Activated T-cell treated with anti-CD3 and anti-CD28 coated beads, Interleukin-2, amount 50 U/mL, for 4 hours (primary cell): Measurements from ENCODE around the gene WDR18. TPM values are rescaled to one million over a fixed set of nuclear protein-coding genes. Genes with fewer than 3 reads are reported as not detected.
"Not testable (repeated sequence)": the region's sequence is repeated elsewhere in the genome, so short reads cannot be mapped to it uniquely, and the experiment has no call there.

Experiments used
- ATAC-seq, 2 donors: fragments of 200-7000 bp; cut with Tn5 transposase; one replicate each; pipeline ENCODE4 v1.10.0; 2021
- DNase-seq: peaks from one replicate; pipeline ENCODE4 v3.0.0-alpha.2; 2020
- H3K27me3 Mint-ChIP-seq: one replicate; pipeline ENCODE4 v1.8.0; 2021; ENCODE audit warnings: low read depth, mixed read lengths
- H3K36me3 Mint-ChIP-seq: one replicate; pipeline ENCODE4 v1.8.0; 2022; ENCODE audit warnings: mixed read lengths; ENCODE audit not compliant: insufficient read depth
- H3K4me1 Mint-ChIP-seq: one replicate; pipeline ENCODE4 v1.8.0; 2021; ENCODE audit warnings: low read depth, mixed read lengths
- H3K4me3 Mint-ChIP-seq: one replicate; pipeline ENCODE4 v1.8.0; 2021; ENCODE audit warnings: mild to moderate bottlenecking, moderate library complexity, mixed read lengths
- H3K9me3 Mint-ChIP-seq: one replicate; pipeline ENCODE4 v1.8.0; 2021; ENCODE audit warnings: mixed read lengths
- total RNA-seq, 3 donors: library from RNA; stranded (reverse); gene quantifications; one replicate each; pipeline ENCODE4 v1.2.1, GENCODE V29; 2021

WDR18 gene
- total RNA-seq, 3 donors from 2014 or later = 163 to 217 (median 199) TPM

- Mint-ChIP-seq H3K4me3 (peak overlapping the region; percentile 92), H3K4me1 (peaks cover 37% of the 10 kb centered on the region), H3K36me3 (peaks cover 2% of the 10 kb centered on the region), H3K9me3 (no peaks in the 10 kb centered on the region), H3K27me3 (no peaks in the 10 kb centered on the region)
- ATAC-seq (no peak), DNase-seq (no peak)
These were observed 34.9 kb downstream of the WDR18 start for GRCh38 chr19:1018932-1019615.

DNA sequence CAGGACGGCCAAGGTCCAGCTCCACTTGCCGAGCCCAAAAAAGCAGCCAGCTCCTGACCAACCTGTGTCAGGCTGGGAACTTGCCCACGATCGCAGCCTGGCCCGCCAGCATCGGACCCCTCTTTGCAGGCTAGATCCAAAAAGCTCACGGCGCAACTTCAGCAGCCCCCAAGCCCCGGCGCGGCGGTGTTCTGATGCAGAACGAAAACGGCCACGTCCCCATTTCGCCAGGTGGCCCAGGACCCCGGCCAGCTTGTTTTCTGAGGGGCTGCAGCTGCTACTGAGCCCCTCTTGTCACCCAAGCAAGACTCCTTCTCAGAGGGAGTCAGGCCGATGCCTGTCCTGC is 35.4 kb downstream of the WDR18 start:
- Mint-ChIP-seq H3K36me3 (peaks cover 2% of the 10 kb centered on the region), H3K4me1 (peaks cover 37% of the 10 kb centered on the region), H3K9me3 (no peaks in the 10 kb centered on the region), H3K27me3 (no peaks in the 10 kb centered on the region), H3K4me3 (peak overlapping the region; percentile 92)
- DNase-seq (no peak), ATAC-seq (no peak)

DNA sequence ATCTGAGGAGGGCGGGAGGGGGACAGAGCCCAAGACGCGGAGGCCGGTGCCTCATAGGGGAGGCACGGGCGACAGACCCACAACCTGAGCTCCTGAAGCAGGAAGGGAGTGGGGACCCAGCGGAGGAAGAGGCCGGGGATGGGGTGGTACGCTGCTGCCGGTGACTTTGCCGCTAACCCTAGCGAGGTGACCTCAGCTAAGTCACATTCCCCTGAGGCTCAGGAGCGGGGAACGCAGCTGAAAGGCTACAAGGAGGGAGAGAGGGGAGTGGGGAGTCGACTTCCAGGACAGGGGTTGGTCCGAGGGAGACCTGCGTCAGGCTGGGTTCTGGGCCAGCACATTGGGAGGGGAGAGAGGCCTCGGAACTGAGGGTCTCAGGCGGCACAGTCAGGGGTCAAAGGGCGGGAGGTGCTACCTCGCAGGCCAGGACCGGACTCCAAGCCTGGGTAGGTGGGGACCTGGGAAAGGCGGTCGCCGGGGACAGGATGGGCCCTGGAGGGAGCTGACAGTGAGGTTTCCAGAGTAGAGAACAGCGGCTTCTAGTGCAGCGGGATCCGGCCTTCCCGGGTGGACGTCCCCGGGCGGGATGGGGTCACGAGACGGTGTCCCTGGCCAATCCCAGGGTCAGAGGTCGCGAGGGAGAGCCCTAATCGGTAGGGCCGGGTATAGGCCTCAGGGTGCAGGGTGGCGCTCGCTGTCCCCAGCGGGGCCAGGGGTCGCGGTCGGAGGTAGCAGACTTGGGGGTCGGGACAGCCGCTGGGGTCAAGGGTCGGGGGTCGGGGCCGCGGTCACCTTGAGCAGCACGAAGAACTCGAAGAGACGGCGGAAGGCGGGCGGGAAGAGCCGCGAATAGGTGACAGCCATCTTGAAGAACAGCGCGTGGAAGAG is 36.1 kb downstream of the WDR18 start:
- peaks cover 37% of the 10 kb centered on the region for H3K4me1 Mint-ChIP-seq
- H3K27me3 Mint-ChIP-seq = no peaks in the 10 kb centered on the region
- DNase-seq = no peak
- ATAC-seq = peak in 1 of 2 donors; percentile 1
- peaks cover 2% of the 10 kb centered on the region for H3K36me3 Mint-ChIP-seq
- no peaks in the 10 kb centered on the region for H3K9me3 Mint-ChIP-seq
- H3K4me3 Mint-ChIP-seq = peak overlapping the region; percentile 92

DNA sequence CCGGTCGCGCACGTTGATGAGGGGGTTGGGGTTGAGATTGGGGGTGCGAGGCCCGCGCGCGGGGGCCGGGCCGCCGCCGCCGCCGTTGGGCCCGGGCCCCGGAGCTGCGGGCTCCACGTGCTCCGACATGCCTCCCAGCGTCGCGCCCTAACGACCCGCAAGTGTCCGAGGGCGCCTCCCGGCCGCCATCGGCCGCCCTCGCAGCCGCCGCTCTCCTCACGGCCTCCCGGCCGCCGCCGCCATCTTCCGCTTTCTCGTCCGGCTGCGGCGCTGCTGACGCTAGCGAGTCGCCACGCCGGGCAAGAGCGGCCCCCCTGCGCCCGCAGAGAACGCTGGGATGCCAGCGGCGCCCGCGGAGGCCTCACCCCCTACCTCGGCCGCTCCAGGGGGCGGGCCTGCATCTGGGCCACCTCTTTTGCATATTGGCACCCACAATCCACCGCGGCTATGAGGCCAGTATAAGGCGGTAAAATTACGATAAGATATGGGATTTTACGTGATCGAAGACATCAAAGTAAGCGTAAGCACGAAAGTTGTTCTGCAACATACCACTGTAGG is 36.8 kb downstream of the WDR18 start, which contains the start of gene TMEM259:
Gene TMEM259 (minus strand): TSS at position 256 of the 558 bp plus-strand sequence. CDS start 127 bp downstream, at position 129.
- H3K4me1 Mint-ChIP-seq = peaks cover 36% of the 10 kb centered on the region
- no peaks in the 10 kb centered on the region for H3K9me3 Mint-ChIP-seq
- peak within 1 kb of the TSS; percentile 92 for H3K4me3 Mint-ChIP-seq
- peak; percentile 98 for DNase-seq
- peaks cover 2% of the 10 kb centered on the region for H3K36me3 Mint-ChIP-seq
- no peaks in the 10 kb centered on the region for H3K27me3 Mint-ChIP-seq
- peak; percentile 92 for ATAC-seq

GRCh38 chr19:1023883-1024188 is 39.7 kb downstream of the WDR18 start:
- H3K36me3 Mint-ChIP-seq, H3K27me3 Mint-ChIP-seq, DNase-seq, H3K9me3 Mint-ChIP-seq, H3K4me3 Mint-ChIP-seq, ATAC-seq: not testable (repeated sequence)
- peaks cover 24% of the 10 kb centered on the region for H3K4me1 Mint-ChIP-seq

GRCh38 chr19:1025080-1025479 is 40.9 kb downstream of the WDR18 start:
- H3K4me3 Mint-ChIP-seq, DNase-seq: not testable (repeated sequence)

DNA sequence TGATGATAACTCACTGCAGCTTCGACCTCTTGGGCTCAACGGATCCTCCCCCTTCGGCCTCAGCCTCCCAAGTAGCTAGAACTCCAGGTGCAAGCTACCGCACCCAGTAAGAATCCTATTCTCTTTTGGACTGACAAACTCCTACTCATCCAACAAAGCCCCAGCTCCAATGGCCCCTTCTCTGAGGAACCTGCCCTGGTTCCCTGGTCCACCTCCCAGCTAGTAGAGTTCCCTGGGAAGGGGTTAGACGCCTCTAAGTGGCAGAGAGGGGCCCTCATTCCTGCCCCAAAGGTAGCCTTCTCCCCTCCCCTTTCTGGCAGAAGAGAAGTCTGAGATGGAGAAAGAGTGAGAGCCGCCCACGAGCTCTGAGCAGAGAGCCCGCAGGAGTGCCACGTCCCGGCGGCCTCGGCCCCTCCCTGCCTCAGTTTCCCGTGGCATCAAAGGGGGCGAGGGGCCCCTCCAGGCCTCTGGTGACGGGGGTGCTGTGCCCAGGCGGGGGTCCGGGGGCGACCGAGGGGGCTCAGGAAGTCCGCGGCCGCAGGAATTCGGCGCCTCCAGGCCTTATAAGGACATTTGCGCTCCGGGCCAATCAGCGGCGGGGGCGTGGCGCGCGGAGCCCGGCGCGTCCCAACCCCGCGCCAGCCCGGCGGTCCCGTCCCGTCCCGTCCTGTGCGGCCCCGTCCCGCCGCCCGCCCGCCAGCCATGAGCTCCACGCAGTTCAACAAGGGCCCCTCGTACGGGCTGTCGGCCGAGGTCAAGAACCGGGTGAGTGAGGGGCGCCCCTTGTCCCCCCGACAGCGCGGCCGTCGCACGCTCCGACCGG is 42.0 kb downstream of the WDR18 start, which contains the start of gene CNN2:
Gene CNN2 (plus strand): TSS at position 649 of the 823 bp plus-strand sequence. CDS start 54 bp downstream, at position 703.
- H3K4me3 Mint-ChIP-seq = peak within 1 kb of the TSS; percentile 91
- H3K4me1 Mint-ChIP-seq = peaks cover 33% of the 10 kb centered on the region
- H3K9me3 Mint-ChIP-seq = no peaks in the 10 kb centered on the region
- H3K27me3 Mint-ChIP-seq = no peaks in the 10 kb centered on the region
- DNase-seq (peak; percentile 44), ATAC-seq (peak; percentile 68 to 69)
- H3K36me3 Mint-ChIP-seq = no peaks in the 10 kb centered on the region

More at GRCh38 chr19:1025080-1025479, 40.9 kb downstream of the WDR18 start:
- H3K4me1 Mint-ChIP-seq = peaks cover 25% of the 10 kb centered on the region
- not testable (repeated sequence) for H3K9me3 Mint-ChIP-seq, H3K36me3 Mint-ChIP-seq, ATAC-seq, H3K27me3 Mint-ChIP-seq

GRCh38 chr19:1026783-1027649 is 42.9 kb downstream of the WDR18 start:
- Mint-ChIP-seq H3K4me1 (peaks cover 30% of the 10 kb centered on the region), H3K4me3 (peak overlapping the region; percentile 91), H3K36me3 (no peaks in the 10 kb centered on the region), H3K9me3 (no peaks in the 10 kb centered on the region), H3K27me3 (no peaks in the 10 kb centered on the region)
- ATAC-seq (peak; percentile 12 to 16), DNase-seq (no peak)

DNA sequence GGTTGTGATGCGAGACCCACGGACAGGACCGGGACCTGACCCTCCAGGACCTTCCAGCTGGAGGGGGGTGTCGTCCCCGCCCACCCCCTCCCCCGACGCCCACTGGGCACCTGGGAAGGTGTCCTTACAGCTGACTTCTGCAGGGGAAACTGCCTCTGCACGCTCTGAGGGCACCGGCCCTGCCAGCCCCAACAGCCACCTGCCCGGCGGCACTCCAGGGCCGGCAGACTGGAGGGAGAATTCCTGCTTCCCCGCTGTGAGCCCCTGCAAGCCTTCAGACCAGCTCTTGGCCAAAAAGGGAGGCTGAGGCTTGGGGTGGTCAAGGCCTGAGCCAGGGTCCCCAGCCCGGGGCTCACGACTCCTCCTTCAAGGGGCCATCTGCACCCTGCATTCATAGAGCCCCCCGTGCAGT is 43.5 kb downstream of the WDR18 start:
- DNase-seq = no peak
- peaks cover 30% of the 10 kb centered on the region for H3K4me1 Mint-ChIP-seq
- H3K36me3 Mint-ChIP-seq = no peaks in the 10 kb centered on the region

GRCh38 chr19:1028062-1028926 is 44.1 kb downstream of the WDR18 start:
- Mint-ChIP-seq H3K36me3 (peaks cover under 1% of the 10 kb centered on the region), H3K4me3 (peak overlapping the region; percentile 91), H3K27me3 (no peaks in the 10 kb centered on the region), H3K9me3 (no peaks in the 10 kb centered on the region), H3K4me1 (peaks cover 30% of the 10 kb centered on the region)
- ATAC-seq (peak; percentile 44 to 46), DNase-seq (peak; percentile 43)

More for the DNA sequence above, 43.5 kb downstream of the WDR18 start:
- no peaks in the 10 kb centered on the region for H3K27me3 Mint-ChIP-seq
- peak in 1 of 2 donors; percentile 5 for ATAC-seq
- H3K9me3 Mint-ChIP-seq = no peaks in the 10 kb centered on the region
- peak overlapping the region; percentile 91 for H3K4me3 Mint-ChIP-seq

GRCh38 chr19:1032264-1032867 is 48.2 kb downstream of the WDR18 start:
- Mint-ChIP-seq H3K27me3 (no peaks in the 10 kb centered on the region), H3K4me3 (no peak overlapping the region), H3K36me3 (peaks cover 5% of the 10 kb centered on the region), H3K9me3 (no peaks in the 10 kb centered on the region), H3K4me1 (peaks cover 31% of the 10 kb centered on the region)
- ATAC-seq (no peak), DNase-seq (no peak)

- Mint-ChIP-seq H3K4me1 (peaks cover 44% of the 10 kb centered on the region), H3K9me3 (no peaks in the 10 kb centered on the region), H3K27me3 (no peaks in the 10 kb centered on the region), H3K36me3 (peaks cover 12% of the 10 kb centered on the region), H3K4me3 (no peak overlapping the region)
- DNase-seq (no peak), ATAC-seq (no peak)
These were observed 52.0 kb downstream of the WDR18 start for GRCh38 chr19:1035998-1036621.
